NOMO-1 treated with DMSO at 0.1 percent for 48 hours (cell line): ENCODE results near the gene SRP14.
"Not testable (repeated sequence)": the region's sequence is repeated elsewhere in the genome, so short reads cannot be mapped to it uniquely, and the experiment has no call there.

Experiments used
- DNase-seq: peaks from one replicate; lab custom pipeline; 2025; ENCODE audit not compliant: unreplicated experiment; lab: John Stamatoyannopoulos, UW

SRP14 gene

GRCh38 chr15:40051616-40052415, 12.8 kb upstream of the SRP14 start:
- DNase-seq, result no peak

DNA sequence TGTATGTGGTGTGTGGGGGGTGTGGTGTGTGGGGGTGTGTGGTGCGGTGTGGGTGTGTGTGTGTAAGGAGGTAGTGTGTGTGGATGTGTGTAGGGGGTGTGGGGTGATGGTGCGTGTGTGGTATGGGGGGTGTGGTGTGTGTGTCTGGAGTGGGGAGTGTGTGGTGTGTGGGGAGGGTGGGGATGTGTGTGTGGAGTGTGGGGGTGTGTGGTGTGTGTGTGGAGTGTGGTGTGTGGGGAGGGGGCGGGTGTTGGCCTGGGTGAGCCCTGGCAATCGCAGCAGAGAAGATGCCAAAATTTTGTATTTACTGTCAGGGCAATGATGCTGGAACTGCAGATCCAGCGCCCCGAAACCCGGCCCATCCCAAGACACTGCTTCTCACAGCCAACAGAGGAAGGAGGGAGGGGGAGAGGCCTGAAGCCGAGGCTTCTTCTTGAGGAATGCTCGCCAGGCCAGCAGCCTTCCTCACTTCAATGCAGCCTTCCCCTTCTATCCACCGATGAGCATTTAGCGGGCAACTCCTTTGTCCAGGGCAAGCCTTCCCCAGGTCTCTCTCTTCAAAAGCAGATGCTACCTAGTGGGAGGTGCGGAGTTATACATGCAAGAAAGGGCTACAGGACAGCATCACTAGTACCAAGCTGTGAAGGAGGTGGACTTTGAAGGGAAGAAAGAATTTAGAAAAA, 11.9 kb upstream of the SRP14 start:
- no peak for DNase-seq

GRCh38 chr15:40048926-40049475, 10.0 kb upstream of the SRP14 start:
- DNase-seq, result no peak

DNA sequence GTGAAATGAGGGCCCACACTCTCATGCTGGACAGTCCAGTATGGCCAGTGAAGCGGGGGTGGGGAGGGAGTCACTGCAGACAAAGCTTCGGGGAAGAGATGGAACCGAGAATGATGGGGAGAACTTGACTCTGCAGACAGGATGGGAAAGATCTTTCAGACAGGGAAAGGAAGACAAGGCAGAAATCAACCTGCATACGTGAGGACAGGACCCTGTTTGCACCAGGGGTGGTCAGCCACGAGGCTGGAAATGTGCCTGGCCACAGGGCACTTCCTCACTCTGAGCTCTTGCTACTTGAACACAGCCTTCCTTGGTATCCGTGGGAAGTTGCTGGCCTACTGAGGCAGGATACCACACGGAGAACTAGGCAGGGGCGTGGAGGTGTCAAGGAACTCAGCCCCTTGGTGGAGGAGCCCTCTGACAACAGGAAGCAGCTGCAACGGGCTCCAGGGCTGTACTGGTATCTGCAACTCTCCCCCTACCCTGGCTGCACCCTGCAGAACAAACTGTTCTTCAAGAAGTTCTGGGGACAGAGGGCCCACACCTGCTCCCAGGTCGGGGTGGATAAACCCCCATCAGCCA, 9.3 kb upstream of the SRP14 start:
- no peak for DNase-seq

- DNase-seq, result peak; percentile 65
These were observed 8.6 kb upstream of the SRP14 start for GRCh38 chr15:40047415-40048210.

- DNase-seq, result peak; percentile 13
These were observed 7.9 kb upstream of the SRP14 start for GRCh38 chr15:40046721-40047414.

DNA sequence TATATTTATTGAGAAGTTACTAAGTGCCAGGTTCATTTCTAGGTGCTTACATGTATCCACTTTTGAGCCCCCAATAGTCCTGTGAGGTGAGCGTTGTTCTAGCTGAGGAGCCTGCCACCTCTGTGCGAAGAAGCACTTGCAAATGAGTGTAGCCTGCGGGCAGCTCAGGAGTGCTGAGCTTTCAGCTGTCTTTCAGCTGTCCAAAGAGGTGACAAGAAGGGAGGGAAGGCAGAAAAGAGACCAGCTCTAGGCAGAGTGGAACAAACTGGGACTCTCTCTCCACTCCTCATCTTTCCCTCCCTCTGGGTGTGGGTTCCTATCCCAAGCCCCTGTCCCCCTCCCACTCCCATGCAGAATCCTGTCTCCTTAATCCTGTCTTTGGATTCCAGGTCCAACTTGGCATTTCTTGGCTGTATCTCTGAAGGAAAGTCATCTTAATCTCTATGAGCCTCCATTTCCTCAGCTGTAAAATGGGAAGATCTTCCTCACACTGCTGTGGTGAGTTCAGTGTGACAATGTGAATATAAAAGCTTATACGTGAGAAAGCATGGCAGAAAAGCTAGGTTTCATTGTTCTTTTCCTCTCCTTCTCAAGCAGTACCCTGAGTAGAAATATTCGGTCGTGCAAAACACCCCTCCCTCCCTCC, 6.7 kb upstream of the SRP14 start:
- DNase-seq, result no peak

GRCh38 chr15:40044717-40045571, 6.0 kb upstream of the SRP14 start:
- DNase-seq, result peak; percentile 80

GRCh38 chr15:40043927-40044716, 5.1 kb upstream of the SRP14 start:
- no peak for DNase-seq

GRCh38 chr15:40042791-40043320, 3.9 kb upstream of the SRP14 start:
- no peak for DNase-seq

DNA sequence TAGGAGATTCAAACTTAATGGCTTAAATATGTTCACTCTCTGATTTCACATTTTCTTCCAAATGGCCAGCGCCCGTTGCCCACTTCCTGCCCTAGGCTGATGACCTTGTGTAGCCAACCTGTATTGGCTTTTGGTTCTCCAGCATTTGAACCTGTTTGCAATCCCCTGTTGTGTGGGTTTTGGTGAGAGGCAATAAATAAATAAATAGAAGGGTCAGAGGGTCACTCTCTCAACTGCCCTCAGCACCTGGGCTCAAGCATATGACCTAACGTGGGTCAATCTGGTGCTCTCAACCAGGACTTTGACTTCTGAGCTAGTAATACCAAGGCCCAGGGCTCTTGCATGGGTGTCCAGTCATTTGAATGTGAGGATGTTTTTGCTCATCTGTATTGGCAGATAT, 1.8 kb upstream of the SRP14 start:
- DNase-seq, result no peak

- no peak for DNase-seq
These were observed 1.3 kb upstream of the SRP14 start for GRCh38 chr15:40040293-40040635.

DNA sequence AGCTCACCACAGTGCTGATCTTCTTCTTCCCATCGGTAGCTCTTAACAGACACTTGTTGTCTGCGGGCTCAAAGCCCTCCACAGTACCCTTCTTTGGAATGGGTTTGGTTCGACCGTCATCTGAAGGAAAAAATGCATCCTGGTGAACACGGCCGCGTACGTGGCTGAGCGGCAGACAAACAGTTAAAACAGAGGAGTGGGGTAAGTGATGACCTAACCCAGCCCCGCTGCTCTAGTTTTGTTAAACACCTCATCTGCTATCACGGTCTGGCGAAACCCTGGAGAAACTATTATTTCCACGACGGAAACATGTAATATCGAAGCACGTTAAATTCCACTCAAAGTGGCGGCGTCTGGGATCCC, 725 bp downstream of the SRP14 start:
- no peak for DNase-seq

GRCh38 chr15:40037721-40038120, 1.3 kb downstream of the SRP14 start:
- no peak for DNase-seq

DNA sequence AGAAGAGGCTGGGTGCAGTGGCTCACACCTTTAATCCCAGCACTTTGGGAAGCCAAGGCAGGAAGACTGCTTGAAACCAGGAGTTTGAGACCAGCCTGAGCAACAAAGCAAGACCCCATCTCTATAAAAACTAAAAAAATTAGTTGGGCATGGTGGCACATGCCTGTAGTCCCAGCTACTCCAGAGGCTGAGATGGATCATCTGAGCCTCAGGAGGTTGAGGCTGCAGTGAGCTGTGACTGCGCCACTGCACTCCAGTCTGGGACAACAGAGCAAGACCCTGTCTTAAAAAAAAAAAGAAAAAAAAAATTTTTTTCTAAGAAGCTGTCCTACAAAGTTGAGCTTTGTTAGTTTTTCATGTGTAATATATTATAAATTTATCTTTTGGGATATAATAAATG, 3.8 kb downstream of the SRP14 start:
- DNase-seq, result not testable (repeated sequence)

- DNase-seq, result no peak
These were observed 4.6 kb downstream of the SRP14 start for GRCh38 chr15:40034186-40034946.

DNA sequence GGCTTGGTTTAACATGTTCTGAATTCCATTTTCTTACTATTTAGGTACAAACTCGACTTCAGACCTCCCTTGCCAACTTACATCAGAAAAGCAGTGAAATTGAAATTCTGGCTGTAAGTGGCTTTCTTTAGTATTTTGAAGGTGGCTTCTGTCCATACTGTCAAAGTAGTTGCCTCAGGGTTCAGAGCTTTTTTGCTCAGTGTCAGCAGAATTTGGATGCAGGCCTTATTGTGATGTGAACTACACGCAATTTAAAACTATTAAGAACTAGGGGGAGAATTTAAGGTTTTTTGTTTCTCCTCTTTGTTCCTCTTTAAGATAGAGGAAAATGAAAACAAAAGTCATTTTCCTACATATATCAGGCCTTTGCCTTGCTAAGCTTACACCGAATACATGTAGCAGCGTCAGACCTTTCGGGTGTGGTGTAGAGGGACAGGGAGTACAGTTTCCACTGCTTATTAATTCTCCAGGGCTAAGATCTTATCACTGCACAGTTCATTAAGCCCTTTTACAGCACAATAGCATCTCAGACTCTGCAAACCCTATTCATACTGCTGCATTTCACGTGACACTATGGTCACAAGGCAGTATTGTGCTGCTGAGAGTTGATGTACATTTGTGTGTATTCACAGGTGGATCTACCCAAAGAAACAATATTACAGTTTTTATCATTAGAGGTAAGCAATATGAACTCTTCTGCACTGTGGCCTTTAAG, 6.7 kb downstream of the SRP14 start:
- no peak for DNase-seq
